Activated CD4-positive, alpha-beta memory T cell treated with anti-CD3 and anti-CD28 coated beads, Interleukin-2, amount 10 ng/mL, durations not matched to agents 7 days and 5 days (primary cell): ENCODE measurements around the gene AP3B2. TPM values are rescaled to one million over a fixed set of nuclear protein-coding genes. Genes with fewer than 3 reads are reported as not detected.

Experiments used
- CTCF ChIA-PET: fragments of 350-600 bp; sonication (Branson Sonifier 250); formaldehyde crosslinking; loops from one replicate; lab custom pipeline; 2021; ENCODE audit warnings: antibody characterized with exemption, inconsistent platforms; lab: Charles Lee
- POLR2A ChIA-PET: fragments of 350-600 bp; sonication (Branson Sonifier 250); formaldehyde crosslinking; loops from one replicate; lab custom pipeline; 2021; ENCODE audit warnings: antibody characterized with exemption; lab: Charles Lee
- DNase-seq: peaks from one replicate; pipeline ENCODE4 v3.0.0-alpha.2; 2020
- H3K27ac Mint-ChIP-seq: one replicate; pipeline ENCODE4 v1.8.0; 2021; ENCODE audit warnings: mild to moderate bottlenecking, mixed read lengths
- H3K27me3 Mint-ChIP-seq: one replicate; pipeline ENCODE4 v1.8.0; 2021; ENCODE audit warnings: mixed read lengths
- H3K36me3 Mint-ChIP-seq: one replicate; pipeline ENCODE4 v1.8.0; 2021; ENCODE audit warnings: low read depth, mixed read lengths
- H3K4me1 Mint-ChIP-seq: one replicate; pipeline ENCODE4 v1.8.0; 2021; ENCODE audit warnings: mixed read lengths
- H3K4me3 Mint-ChIP-seq: one replicate; pipeline ENCODE4 v1.8.0; 2021; ENCODE audit warnings: mild to moderate bottlenecking, mixed read lengths
- H3K9me3 Mint-ChIP-seq: one replicate; pipeline ENCODE4 v1.8.0; 2021; ENCODE audit warnings: mixed read lengths
- total RNA-seq, 2 experiments: library from RNA; stranded (reverse); gene quantifications; one replicate each; pipeline ENCODE4 v1.2.3, GENCODE V29; 2021

The AP3B2 gene
- total RNA-seq, 2 experiments from 2014 or later = not detected

GRCh38 chr15:82641129-82641798 is 68.4 kb downstream of the AP3B2 start:
- Mint-ChIP-seq H3K4me3 (no peak overlapping the region), H3K36me3 (no peaks in the 10 kb centered on the region), H3K27me3 (peaks cover 65% of the 10 kb centered on the region), H3K27ac (no peak overlapping the region), H3K9me3 (no peaks in the 10 kb centered on the region), H3K4me1 (peaks cover 2% of the 10 kb centered on the region)
- POLR2A ChIA-PET = no interaction called here
- no peak for DNase-seq
- CTCF ChIA-PET = no interaction called here

GRCh38 chr15:82640672-82641071 is 69.0 kb downstream of the AP3B2 start:
- H3K27ac Mint-ChIP-seq = no peak overlapping the region
- POLR2A ChIA-PET = no interaction called here
- H3K4me1 Mint-ChIP-seq = no peaks in the 10 kb centered on the region
- no peaks in the 10 kb centered on the region for H3K36me3 Mint-ChIP-seq
- no peaks in the 10 kb centered on the region for H3K9me3 Mint-ChIP-seq
- CTCF ChIA-PET = interaction anchor here (0.5 kb wide), 1 partner anchor 50 kb away, joined by 3 read pairs; no protein-coding TSS in a partner anchor
- H3K4me3 Mint-ChIP-seq = no peak overlapping the region
- H3K27me3 Mint-ChIP-seq = peaks cover 65% of the 10 kb centered on the region
- no peak for DNase-seq

GRCh38 chr15:82635798-82636197 is 73.9 kb downstream of the AP3B2 start:
- Mint-ChIP-seq H3K36me3 (no peaks in the 10 kb centered on the region), H3K27me3 (peaks cover 46% of the 10 kb centered on the region), H3K4me3 (no peak overlapping the region), H3K4me1 (no peaks in the 10 kb centered on the region), H3K9me3 (no peaks in the 10 kb centered on the region), H3K27ac (no peak overlapping the region)
- CTCF ChIA-PET = no interaction called here
- POLR2A ChIA-PET = no interaction called here
- DNase-seq = no peak

- no peak overlapping the region for H3K27ac Mint-ChIP-seq
- H3K27me3 Mint-ChIP-seq = peaks cover 2% of the 10 kb centered on the region
- H3K9me3 Mint-ChIP-seq = no peaks in the 10 kb centered on the region
- ChIA-PET CTCF (no interaction called here), POLR2A (no interaction called here)
- no peaks in the 10 kb centered on the region for H3K4me1 Mint-ChIP-seq
- DNase-seq = no peak
- no peak overlapping the region for H3K4me3 Mint-ChIP-seq
- no peaks in the 10 kb centered on the region for H3K36me3 Mint-ChIP-seq
Measured at GRCh38 chr15:82630033-82630432, 79.6 kb downstream of the AP3B2 start.

- Mint-ChIP-seq H3K27me3 (peaks cover 2% of the 10 kb centered on the region), H3K4me3 (no peak overlapping the region), H3K36me3 (no peaks in the 10 kb centered on the region), H3K9me3 (no peaks in the 10 kb centered on the region), H3K27ac (no peak overlapping the region), H3K4me1 (no peaks in the 10 kb centered on the region)
- POLR2A ChIA-PET = no interaction called here
- no peak for DNase-seq
- CTCF ChIA-PET = no interaction called here
Measured at GRCh38 chr15:82625136-82625535, 84.5 kb downstream of the AP3B2 start.

GRCh38 chr15:82624438-82624837 is 85.2 kb downstream of the AP3B2 start:
- ChIA-PET POLR2A (no interaction called here), CTCF (no interaction called here)
- no peaks in the 10 kb centered on the region for H3K4me1 Mint-ChIP-seq
- no peak for DNase-seq
- H3K36me3 Mint-ChIP-seq = no peaks in the 10 kb centered on the region
- no peaks in the 10 kb centered on the region for H3K9me3 Mint-ChIP-seq
- H3K27me3 Mint-ChIP-seq = peaks cover 2% of the 10 kb centered on the region
- H3K27ac Mint-ChIP-seq = no peak overlapping the region
- H3K4me3 Mint-ChIP-seq = no peak overlapping the region

GRCh38 chr15:82624008-82624407 is 85.7 kb downstream of the AP3B2 start:
- Mint-ChIP-seq H3K27me3 (peaks cover 2% of the 10 kb centered on the region), H3K4me1 (no peaks in the 10 kb centered on the region), H3K9me3 (no peaks in the 10 kb centered on the region), H3K36me3 (no peaks in the 10 kb centered on the region), H3K4me3 (no peak overlapping the region), H3K27ac (no peak overlapping the region)
- no peak for DNase-seq
- ChIA-PET POLR2A (no interaction called here), CTCF (no interaction called here)

- POLR2A ChIA-PET = no interaction called here
Measured at GRCh38 chr15:82621970-82622369, 87.7 kb downstream of the AP3B2 start.

GRCh38 chr15:82613747-82614146 is 95.9 kb downstream of the AP3B2 start:
- CTCF ChIA-PET = no interaction called here
- Mint-ChIP-seq H3K27me3 (peaks cover 22% of the 10 kb centered on the region), H3K36me3 (no peaks in the 10 kb centered on the region), H3K4me3 (no peak overlapping the region), H3K27ac (no peak overlapping the region), H3K4me1 (no peaks in the 10 kb centered on the region), H3K9me3 (no peaks in the 10 kb centered on the region)
- no peak for DNase-seq
- POLR2A ChIA-PET = no interaction called here

More at GRCh38 chr15:82621970-82622369, 87.7 kb downstream of the AP3B2 start:
- H3K9me3 Mint-ChIP-seq = no peaks in the 10 kb centered on the region
- no peaks in the 10 kb centered on the region for H3K4me1 Mint-ChIP-seq
- H3K27ac Mint-ChIP-seq = no peak overlapping the region
- H3K27me3 Mint-ChIP-seq = peaks cover 8% of the 10 kb centered on the region
- H3K36me3 Mint-ChIP-seq = no peaks in the 10 kb centered on the region
- no peak overlapping the region for H3K4me3 Mint-ChIP-seq
- DNase-seq = no peak
- CTCF ChIA-PET = no interaction called here

GRCh38 chr15:82611348-82611747 is 98.3 kb downstream of the AP3B2 start:
- DNase-seq = no peak
- H3K4me3 Mint-ChIP-seq = no peak overlapping the region
- POLR2A ChIA-PET = no interaction called here
- no peaks in the 10 kb centered on the region for H3K4me1 Mint-ChIP-seq
- H3K9me3 Mint-ChIP-seq = no peaks in the 10 kb centered on the region
- H3K27ac Mint-ChIP-seq = no peak overlapping the region
- H3K36me3 Mint-ChIP-seq = no peaks in the 10 kb centered on the region
- CTCF ChIA-PET = no interaction called here
- H3K27me3 Mint-ChIP-seq = peaks cover 16% of the 10 kb centered on the region

Other genes with a start within 250 kb of the AP3B2 start
- 1,000 to 10,000 TPM; 1,261 to 1,293 TPM for gene RPS17, start 169.4 kb downstream of the AP3B2 start, total RNA-seq
- gene CPEB1, start 62.5 kb downstream of the AP3B2 start, total RNA-seq = not detected
- not detected for gene FSD2, start 96.2 kb upstream of the AP3B2 start, total RNA-seq
- gene WHAMM, start 99.8 kb upstream of the AP3B2 start, total RNA-seq = 10 to 100 TPM; 11.1 to 13.7 TPM
- gene HOMER2, start 242.8 kb upstream of the AP3B2 start, total RNA-seq = 10 to 100 TPM; 20.0 to 26.0 TPM